ENCODE data around the gene TRIM47. TPM values are rescaled to one million over a fixed set of nuclear protein-coding genes. Genes with fewer than 3 reads are reported as not detected.
A peak's percentile ranks its signal among the peaks of the same experiment; 100 is the strongest.
"Not testable (repeated sequence)": the region's sequence is repeated elsewhere in the genome, so short reads cannot be mapped to it uniquely, and the experiment has no call there.

The TRIM47 gene
- total RNA-seq, 1 donor from 2014 or later, result 36.9 TPM

- not testable (repeated sequence) for DNase-seq (ENCODE audit: low read depth)
Measured at GRCh38 chr17:75870228-75870627, 8.2 kb downstream of the TRIM47 start.

- no peak for DNase-seq (ENCODE audit: low read depth)
Measured at GRCh38 chr17:75869282-75870141, 8.9 kb downstream of the TRIM47 start.

- not testable (repeated sequence) for DNase-seq (ENCODE audit: low read depth)
Measured at GRCh38 chr17:75868730-75869281, 9.6 kb downstream of the TRIM47 start.

DNA sequence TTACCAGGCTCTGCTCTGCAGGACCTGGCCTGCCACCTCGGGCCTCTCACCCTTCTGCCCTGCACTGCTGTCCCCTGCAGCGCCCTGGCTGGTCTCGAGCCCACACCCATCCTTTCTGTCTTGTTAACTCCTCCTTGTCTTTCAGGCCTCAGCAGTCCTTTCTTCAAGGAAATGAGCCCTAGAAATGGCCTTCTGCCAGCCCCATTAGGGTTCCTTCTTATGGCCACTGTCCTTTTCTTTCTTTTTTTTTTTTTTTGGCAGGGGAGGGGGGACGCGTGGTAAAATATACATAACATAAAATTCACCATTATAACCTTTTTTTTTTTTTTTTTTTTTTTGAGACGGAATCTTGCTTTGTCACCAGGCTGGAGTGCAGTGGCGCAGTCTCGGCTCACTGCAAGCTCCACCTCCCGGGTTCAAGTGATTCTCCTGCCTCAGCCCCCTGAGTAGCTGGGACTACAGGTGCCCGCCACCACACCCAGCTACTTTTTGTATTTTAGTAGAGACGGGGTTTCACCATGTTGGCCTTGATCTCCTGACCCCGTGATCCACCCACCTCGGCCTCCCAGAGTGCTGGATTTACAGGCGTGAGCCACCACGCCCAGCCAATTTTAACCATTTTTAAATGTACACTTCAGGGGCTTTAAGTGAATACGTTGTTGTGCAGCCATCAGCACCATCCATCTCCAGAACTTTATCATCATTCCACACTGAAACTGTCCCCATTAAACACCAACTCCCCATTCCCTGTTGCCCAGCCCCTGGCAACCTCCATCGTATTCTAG lies 12.8 kb downstream of the TRIM47 start:
- not testable (repeated sequence) for DNase-seq (ENCODE audit: low read depth)

DNA sequence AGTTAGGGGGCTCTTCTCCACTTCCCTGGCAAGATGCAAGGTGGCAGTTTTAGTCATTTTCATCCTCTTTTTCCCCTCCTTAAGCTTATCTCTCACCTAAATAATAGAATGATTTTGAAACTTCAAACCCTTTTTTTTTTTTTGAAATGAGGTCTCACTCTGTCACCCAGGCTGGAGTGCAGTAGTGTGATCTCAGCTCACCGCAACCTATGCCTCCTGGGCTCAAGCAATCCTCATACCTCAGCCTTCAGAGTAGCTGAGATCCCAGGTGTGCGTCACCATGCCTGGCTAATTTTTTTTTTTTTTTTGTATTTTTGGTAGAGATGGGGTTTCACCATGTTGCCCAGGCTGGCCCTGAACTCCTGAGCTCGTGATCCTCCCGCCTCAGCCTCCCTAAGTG lies 13.5 kb downstream of the TRIM47 start:
- not testable (repeated sequence) for DNase-seq (ENCODE audit: low read depth)

GRCh38 chr17:75864448-75864871 lies 13.9 kb downstream of the TRIM47 start:
- no peak for DNase-seq (ENCODE audit: low read depth)

DNA sequence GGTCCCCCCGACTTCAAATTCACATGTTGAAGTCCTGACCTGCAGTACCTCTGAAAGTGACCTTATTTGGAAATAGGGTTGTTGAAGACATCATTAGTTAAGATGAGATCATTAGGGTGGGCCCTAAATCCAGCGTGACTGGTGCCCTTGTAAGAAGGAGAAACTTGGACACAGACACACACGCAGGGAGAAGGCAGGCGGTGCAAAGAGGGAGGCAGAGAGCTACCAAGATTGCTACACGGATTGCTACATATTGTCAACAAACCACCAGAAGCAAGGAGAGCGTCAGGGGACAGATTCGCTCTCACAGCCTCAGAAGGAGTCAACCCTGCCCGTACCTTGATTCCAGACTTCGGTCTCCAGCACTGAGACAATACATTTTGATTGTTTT lies 16.5 kb downstream of the TRIM47 start:
- no peak for DNase-seq (ENCODE audit: low read depth)

- not testable (repeated sequence) for DNase-seq (ENCODE audit: low read depth)
Measured at GRCh38 chr17:75859358-75859757, 19.0 kb downstream of the TRIM47 start.

GRCh38 chr17:75856062-75856756 lies 22.2 kb downstream of the TRIM47 start:
- no peak for DNase-seq (ENCODE audit: low read depth)

DNA sequence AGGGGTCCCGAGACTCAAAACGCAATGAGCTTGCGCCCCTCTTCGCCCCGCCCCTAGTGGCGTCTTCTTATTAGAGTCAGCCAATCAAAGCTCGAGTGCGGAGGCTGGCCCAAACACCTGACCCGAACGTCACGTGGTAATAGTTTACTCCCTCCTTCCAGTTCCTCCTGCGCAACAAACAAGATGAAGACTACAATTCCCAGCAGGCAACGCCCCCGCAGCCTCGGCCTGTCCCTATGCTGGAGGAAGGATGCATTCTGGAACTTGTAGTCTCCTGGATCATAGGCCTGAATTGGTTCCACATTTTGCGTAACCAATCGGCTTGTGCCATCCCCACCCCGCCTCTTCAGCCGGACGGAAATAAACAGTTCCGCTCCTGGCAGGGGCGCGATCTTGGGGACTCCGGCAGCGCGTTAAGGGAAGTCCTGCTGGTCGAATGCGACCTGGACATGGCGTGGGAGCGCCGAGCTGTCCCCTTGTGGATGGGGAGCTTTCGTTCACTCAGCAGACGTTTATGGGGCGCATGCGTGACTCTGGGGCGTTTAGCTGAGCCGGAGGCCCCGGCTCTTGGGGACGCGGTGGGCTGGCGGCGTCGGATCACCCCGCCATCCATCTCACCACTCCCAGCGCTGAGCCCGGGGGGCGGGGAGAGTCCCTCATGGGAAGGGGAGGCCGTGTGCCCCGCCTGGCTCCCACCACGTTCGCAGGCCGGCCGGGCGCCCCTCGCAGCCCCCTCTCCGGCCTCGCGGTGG lies 22.9 kb downstream of the TRIM47 start, which contains the start of gene WBP2:
WBP2 (minus strand) TSS at position 26 of the 752 bp plus-strand sequence. CDS start 38 bp downstream, outside the sequence.
- peak; percentile 100 for DNase-seq (ENCODE audit: low read depth)

GRCh38 chr17:75854881-75855309 lies 23.5 kb downstream of the TRIM47 start:
- DNase-seq (ENCODE audit: low read depth), result no peak

DNA sequence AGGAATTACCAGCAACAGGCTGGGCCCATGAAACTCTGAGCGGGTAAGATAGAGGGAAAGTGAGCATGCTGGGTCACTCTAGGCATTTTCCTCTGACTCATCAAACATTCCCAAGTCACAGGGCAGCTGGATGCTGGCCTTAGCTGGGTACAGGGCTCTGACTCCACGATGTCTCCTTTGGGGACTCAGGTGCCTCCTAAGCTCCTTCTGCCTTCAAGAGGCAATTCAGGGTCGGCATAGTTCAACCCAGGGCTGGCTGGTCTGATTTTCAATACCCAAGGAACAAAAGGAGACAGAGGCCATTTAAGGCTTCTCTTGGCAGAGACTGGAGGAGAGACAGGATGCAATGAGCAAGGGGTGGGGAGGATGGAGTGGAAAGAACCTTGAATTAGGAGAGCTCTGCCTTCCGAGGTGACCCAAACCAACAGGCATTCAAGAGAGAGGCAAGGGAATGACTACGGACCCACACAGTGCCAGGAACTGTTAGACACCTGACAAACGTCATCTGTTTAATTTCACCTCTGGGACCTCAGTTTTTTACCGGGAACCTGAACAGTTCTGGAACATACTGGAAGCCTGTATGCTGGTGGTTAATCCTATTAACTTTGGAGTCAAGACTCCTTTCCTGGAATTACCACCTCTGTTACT lies 24.2 kb downstream of the TRIM47 start:
- peak; percentile 85 for DNase-seq (ENCODE audit: low read depth)

DNA sequence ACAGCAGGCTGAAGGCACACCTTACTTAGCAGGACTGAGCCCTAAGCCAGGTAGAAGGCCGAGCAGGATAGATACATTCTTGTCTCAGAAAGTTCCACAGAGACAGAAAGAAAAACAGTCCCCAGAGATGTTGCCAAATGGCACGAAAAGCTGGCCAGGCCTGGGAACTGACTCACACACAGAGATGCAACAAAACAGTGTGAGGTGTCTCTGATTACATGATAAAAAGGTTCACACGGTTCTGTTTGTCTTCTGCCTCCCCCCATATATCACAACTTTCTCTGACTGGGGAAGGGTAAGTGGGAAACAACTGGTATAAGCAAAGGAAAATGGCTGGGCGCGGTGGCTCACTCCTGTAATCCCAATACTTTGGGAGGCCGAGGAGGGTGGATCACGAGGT lies 24.9 kb downstream of the TRIM47 start:
- DNase-seq (ENCODE audit: low read depth), result peak; percentile 33

DNA sequence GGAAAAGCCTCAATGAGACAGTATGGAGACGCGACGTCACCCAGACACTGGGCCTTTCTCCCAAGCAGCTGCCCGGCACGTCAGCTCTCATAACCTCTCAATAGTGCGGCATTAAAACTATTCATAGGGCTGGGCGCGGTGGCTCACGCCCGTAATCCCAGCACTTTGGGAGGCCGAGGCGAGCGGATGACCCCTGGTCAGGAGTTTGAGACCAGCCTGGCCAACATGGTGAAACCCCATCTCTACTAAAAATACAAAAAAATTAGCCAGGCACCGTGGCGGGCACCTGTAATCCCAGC lies 26.7 kb downstream of the TRIM47 start:
- DNase-seq (ENCODE audit: low read depth), result not testable (repeated sequence)

GRCh38 chr17:75850928-75851692 lies 27.3 kb downstream of the TRIM47 start:
- no peak for DNase-seq (ENCODE audit: low read depth)

DNA sequence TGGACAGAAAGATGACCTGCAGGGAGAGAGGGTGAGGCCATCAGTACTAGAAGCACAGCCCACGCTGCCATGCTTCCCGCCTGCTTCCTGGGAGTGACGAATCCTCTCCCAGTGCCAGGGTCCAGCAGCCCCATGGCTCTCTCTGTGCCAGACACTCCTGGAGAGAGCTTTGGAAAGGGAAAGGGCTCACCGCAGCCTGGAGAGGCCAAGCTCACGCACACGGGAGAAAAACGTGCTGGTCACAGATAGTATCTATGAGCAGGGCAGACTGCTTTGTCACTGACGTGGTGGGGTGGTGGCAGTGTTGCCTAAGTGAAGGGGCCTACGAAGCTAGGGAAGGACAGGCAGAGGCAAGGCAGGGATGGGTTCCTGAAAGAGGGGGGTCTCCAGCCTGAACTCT lies 28.7 kb downstream of the TRIM47 start:
- DNase-seq (ENCODE audit: low read depth), result no peak

GRCh38 chr17:75849279-75849646 lies 29.1 kb downstream of the TRIM47 start:
- DNase-seq (ENCODE audit: low read depth), result no peak

DNA sequence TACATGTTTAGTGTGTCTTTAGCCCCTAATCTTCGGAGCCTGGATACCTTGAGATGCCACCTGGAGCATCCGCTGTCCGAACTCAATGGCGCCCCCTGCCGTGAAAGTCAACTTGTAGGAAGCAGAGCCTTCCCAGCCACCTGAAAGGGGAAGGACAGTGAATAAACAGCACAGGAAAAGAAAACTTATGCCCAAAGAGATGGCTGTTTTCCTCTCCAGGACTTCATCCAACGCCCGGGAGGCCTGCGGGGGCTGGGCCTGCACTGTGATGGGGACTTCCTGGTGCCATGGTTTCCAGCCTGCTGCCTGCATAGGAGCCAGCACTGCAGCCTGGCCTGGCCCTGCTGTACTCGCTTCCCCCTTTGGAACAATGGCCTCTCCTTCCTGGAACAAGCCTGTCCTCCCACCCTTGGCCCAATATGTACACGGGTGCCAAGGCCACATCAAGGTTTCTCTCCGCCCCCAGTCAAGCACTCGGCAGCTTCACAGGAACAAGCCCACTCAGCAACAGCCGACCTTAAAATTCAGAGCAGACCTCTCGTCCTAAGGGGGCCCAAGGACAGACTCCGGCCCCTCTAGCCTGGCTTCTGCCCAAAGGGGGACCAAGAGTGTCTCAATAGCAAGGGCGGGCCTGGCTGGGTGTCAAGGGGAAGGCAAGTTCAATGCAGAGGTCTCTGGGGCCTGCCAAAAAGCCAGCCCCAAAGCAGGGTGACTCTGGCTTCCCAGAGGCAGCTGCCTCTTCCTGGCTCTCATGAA lies 29.7 kb downstream of the TRIM47 start:
- peak; percentile 40 for DNase-seq (ENCODE audit: low read depth)
